ENCODE data around the gene CTNND1. TPM values are rescaled to one million over a fixed set of nuclear protein-coding genes. Genes with fewer than 3 reads are reported as not detected.

CTNND1 gene
- total and polyA plus RNA-seq, 9 of the 15 experiments (the other 6 are each of a cell fraction or from before 2014, with no cell fraction given): 11.1 to 74.0 (median 43.3) TPM

DNA sequence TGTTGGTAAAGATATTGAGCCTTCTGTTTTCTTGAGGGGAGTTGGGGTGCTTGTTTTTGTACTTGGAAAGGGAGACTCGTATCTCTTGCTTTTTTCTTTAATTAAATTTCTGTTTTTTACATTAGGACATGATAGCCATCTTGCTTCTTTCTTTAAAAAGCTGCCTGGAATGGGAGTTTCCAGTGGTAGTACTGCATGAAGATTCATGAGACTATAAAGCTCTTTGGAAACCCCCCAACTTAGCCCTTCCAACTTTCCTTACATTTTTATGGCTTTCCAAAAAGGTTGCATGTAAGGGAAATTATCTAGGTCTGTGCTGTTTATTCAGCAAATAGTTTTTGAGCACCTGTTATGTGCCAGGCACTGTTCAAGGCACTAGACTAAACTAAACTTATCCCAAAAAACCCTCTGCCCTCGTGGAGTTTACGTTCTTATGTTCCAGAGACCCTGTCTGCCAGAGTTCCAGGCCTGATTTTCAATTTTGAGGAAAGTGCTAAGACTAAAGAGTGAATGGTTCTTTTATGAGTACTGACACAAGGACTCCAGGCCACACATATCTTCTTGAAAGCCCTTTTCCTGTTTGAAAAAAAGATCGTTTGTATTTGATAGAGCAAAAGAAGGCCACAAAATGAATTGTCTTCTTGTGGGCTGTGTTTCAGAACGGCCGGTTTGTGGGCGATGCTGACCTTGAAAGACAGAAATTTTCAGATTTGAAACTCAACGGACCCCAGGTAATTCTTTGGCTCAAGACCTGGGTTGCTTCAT is 31.9 kb downstream of the CTNND1 start:
- FAIRE-seq (no peak), ATAC-seq (no peak), DNase-seq (ENCODE audit: extremely low read depth in 1 of 4, low spot score in 3 of 4) (no peak)
- 74% methylated on average over 8 of the region's 8 CpGs for WGBS (ENCODE audit: insufficient coverage, low coverage, missing lambda C conversion rate)
- Histone ChIP-seq H3K27me3 (ENCODE audit: control insufficient read depth in 2 of 2, insufficient read depth in 2 of 2, low read length in 2 of 2) (no peaks in the 10 kb centered on the region), H3K9me3 (replicated peaks; ENCODE audit: control insufficient read depth, insufficient read depth, low read depth, low read length) (no peaks in the 10 kb centered on the region), H2AFZ (ENCODE audit: low read depth, low read length) (no peak overlapping the region), H4K20me1 (replicated peaks; ENCODE audit: control insufficient read depth, insufficient read depth, low read length) (no peaks in the 10 kb centered on the region; the same call in 1 of the 2 replicates), H3K4me2 (ENCODE audit: insufficient read depth, low read length) (no peak overlapping the region), H3K27ac (ENCODE audit: extremely low read depth, low read depth, low read length) (0 out of 3 replicates have a peak overlapping the region, but pooled peaks have one; percentile 13), H3K4me3 (no peak overlapping the region), H3K79me2 (ENCODE audit: control insufficient read depth, insufficient read depth, low read length) (peaks cover 55% of the 10 kb centered on the region), H3K9ac (ENCODE audit: insufficient read depth in 1 of 2, low read depth in 2 of 2, low read length in 2 of 2) (no peak overlapping the region), H3K4me1 (replicated peaks in 1 of 2; ENCODE audit: control insufficient read depth in 2 of 2, insufficient read depth in 2 of 2, low read length in 2 of 2) (peaks cover 6 to 14% of the 10 kb centered on the region in 2 experiments), H3K9me1 (ENCODE audit: control insufficient read depth, insufficient read depth, low read length) (no peaks in the 10 kb centered on the region), H3K36me3 (ENCODE audit: control insufficient read depth, insufficient read depth, low read length) (peaks cover 36% of the 10 kb centered on the region)
- intact Hi-C loops (cut with micrococcal nuclease): loop anchor here (10.0 kb wide), 1 partner anchor 449 kb away; no protein-coding TSS in a partner anchor
- in situ Hi-C loops (cut with MboI): loop anchor here (5.0 kb wide), 1 partner anchor 46 kb away; no protein-coding TSS in a partner anchor
- ChIA-PET POLR2A (interaction anchor here (0.7 kb wide), 1 partner anchor 160 kb away, joined by 3 read pairs; no protein-coding TSS in a partner anchor), CTCF (ENCODE audit: low intra/inter-chr PET ratio) (no interaction called here)
- BruUV-seq (replicated peaks): no TSS peak
- no peak for TF ChIP-seq KHSRP (IDR thresholded peaks at IDR 0.05)
- no peak for TF ChIP-seq CEBPG (CRISPR knock-in tag; IDR thresholded peaks at IDR 0.05)
- no peak for TF ChIP-seq CEBPG (tag; conservative IDR thresholded peaks at IDR 0.05 in 1 of 2, IDR thresholded peaks at IDR 0.05 in 1 of 2)

All from K562 (cell line).